Glomerular endothelial cell (primary cell): ENCODE results near the gene GRHL1. TPM values are rescaled to one million over a fixed set of nuclear protein-coding genes. Genes with fewer than 3 reads are reported as not detected.

Experiments used
- DNase-seq: peaks from one replicate; pipeline ENCODE4 v3.0.0-alpha.2; 2011; ENCODE audit warnings: low read depth, low spot score; ENCODE audit errors: extremely low read depth
- total RNA-seq: library from RNA; depleted of rRNA; stranded (reverse); fragments of >200 nt; gene quantifications from 2 replicates; pipeline ENCODE4 v1.2.3, GENCODE V29; 2015

GRHL1 gene
- total RNA-seq, 1 donor from 2014 or later, result 0.82 TPM

DNA sequence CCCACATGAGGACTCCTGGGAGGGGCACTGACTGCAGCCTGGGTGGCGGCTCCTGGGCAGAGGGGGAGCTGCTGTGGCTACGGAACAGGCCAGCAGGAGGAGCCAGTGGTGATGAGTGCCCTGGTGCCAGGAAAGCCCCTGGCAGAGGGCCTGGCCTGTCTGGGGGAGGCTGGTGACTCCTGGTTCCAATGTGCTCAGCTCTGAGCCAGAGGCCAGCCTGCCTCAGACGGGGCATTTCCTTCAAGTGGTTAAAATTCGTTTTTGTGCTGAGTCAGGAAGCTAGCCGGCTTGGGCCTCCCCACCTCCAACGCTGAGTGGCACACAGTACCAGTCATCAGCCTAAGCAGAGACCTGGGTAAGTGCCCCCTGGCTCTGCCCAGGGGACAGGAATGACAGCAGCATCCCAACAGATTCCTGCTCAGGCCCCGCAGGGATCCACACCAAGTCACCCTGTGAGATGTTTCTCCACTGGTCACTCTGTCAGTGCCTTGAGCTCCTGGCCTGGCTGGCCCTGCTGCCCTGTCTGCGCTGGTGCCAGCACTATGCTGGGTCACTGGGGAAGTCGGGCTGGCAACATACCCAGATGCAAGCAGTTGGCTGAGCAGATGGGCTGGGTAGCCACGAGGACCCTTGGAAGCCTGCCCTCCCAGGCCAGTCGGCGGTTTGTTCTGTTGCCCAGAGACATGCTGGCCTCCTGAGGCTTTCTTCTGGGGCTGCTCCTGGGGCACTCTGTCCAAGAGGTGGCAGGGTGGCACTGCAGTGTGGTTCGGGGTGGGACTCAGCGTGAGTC, 84.8 kb downstream of the GRHL1 start:
- no peak for DNase-seq

DNA sequence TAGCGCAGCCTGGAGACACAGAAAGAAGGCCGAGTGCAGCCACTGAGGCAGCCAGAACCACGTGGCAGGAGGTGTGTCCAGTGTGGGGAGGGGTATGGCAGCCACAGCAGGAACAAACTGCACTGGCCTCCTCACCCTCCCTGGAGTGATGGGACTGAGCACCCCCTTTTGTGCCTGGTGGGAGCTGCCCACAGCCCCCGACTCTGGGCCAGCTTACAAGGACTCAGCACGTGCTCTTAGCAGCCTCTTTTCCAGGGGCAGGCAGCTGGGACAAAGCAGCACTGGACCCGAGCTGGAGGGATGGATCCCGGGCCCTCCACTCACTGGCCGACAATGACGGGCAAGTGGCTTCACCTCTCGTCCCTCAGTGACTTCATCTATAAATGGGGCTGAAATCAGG, 86.6 kb downstream of the GRHL1 start:
- DNase-seq, result no peak

DNA sequence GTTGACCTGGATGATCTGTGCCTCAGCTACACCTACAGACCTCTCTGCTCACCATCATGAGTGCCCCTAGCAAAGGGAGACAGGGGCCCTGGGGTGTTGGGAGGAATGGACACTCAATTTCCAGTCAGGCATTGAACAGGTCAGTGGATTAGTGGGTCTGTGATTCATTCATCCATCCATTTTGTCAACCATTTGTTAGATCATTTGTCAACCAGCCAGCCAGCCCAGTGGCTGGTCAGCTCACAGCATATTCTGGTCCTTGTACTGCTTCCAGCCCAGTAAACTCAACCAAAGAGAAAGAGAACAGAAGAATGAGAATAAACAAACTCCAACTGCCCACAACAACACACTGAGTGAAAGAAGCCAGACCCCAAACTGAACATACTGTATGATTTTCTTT, 87.2 kb downstream of the GRHL1 start:
- no peak for DNase-seq

DNA sequence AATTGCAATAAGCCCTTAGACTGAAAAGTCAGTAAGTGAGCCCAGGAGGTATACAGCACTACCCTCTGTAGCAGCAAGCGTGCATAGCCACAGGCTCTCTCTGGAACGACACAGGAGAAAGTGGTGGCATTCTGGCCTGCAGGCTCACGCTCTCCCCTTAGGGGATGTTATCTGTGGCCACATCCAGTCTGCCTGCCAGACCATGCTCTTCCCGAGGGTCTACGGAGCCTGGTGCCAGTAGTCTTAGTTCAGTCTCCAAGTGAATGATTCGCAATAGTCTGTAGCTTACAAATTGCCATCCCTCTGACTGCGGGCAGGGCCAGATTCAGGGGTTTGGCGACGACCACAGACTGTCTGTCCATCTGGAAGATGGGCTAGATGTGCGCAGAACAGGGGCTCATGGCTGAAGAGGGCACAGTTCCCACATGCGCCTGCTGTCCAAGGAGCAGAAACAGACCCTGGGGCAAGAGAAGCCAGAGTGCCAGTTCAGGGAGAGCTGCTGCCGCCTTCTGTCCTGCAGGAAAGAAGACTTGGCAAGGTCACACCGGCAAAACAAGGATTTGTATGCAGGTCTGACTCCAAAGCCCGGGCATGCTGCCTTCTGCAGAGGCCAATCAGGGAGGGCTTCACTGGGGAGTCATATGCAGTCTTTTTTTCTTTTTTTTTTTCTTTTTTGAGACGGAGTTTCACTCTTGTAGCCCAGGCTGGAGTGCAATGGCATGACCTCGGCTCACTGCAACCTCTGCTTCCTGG, 88.3 kb downstream of the GRHL1 start:
- no peak for DNase-seq

DNA sequence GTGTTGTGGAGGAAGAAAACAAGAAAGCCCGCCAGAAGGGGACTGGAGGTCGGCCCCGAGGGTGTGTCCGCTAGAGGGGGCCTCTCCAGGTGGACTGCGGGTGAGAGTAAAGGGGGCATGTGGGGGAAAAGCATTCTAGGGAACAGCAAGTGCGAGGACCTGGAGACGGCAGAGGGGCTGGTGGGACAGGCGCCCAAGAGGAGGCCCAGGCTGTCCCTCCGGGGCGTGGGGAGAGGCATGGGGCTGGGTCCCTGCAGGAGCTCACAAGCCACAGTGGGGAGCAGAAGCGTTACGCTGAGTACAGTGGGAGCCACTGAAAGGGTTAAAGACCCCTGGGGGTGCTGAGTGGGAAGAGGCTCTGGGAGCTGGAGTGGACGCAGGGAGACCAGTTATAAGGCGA, 90.2 kb downstream of the GRHL1 start:
- no peak for DNase-seq

DNA sequence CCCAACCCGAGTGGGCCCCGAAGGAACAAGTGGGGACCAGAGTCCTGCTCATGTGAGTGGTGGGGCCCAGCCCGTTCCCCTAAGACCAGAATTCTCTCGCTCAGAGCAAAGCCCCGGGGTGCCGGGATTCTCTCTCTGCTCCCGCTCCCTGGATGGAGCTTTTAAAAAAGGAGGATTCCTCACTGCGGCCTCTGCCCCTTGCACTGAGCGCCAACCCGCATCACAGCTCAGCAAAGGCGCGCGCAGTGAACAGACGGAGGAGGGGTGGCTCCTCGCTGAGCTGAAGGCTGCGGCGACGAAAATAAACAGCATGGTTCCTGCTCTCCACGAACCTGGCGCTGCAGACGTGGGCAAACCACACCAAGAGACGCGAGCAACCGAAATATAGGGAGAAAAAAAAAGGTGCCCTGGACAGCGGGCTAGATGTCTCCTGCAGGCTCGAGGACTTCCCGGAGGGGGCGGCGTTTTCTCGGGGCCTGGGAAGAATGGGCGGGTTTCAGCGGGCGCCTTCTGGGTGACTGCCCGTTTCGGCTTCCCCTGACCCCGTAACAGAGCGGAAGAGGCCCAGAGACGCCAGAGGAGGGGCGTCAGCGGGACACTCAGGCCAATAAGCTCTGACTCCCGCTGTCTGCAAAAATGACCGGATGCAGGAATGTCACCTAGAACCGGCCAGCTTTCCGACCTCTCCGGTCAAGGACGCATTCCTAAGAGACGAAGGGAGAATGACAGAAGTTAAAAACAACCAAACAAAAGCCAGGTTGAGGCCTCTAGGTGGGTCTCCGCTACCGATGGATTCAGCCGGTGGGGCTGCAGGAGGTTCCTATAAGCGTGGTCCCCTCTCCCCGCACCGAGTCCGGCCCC, 91.0 kb downstream of the GRHL1 start:
- DNase-seq, result peak; percentile 23

DNA sequence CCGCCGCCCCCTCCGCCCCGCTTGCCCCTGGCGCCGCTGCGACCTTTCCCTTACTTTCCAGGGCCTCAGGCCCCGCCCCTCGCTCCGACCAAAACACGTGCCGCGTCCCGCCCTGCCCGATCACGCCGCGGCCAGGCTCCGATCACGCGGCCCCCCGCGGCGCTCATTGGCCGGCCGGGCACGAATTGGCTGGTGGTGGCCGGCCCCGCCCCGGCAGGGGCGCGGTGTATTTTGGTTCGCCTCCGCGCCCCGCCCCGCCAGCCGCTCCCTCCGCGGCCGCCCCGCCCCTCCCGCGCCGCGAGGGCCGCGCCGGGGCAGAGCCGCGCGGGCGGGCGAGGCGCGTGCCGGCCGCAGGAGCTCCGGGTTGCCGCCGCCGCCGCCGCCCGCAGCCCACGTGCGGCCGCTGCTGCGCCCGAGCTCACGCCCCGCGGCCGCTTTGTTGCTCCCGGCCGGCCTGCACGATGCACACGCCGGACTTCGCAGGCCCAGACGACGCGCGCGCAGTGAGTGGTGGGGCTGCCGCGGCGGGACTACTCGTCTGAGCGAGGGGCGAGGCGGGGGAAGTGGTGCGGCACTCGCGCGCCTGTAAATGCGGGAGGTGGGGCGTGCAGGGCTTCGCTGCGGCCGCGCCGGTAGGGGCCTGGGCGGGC, 91.9 kb downstream of the GRHL1 start, which contains the start of gene KLF11:
Gene KLF11 (plus strand): TSS at position 295 of the 650 bp plus-strand sequence. CDS start 167 bp downstream, at position 462.
- DNase-seq, result no peak

DNA sequence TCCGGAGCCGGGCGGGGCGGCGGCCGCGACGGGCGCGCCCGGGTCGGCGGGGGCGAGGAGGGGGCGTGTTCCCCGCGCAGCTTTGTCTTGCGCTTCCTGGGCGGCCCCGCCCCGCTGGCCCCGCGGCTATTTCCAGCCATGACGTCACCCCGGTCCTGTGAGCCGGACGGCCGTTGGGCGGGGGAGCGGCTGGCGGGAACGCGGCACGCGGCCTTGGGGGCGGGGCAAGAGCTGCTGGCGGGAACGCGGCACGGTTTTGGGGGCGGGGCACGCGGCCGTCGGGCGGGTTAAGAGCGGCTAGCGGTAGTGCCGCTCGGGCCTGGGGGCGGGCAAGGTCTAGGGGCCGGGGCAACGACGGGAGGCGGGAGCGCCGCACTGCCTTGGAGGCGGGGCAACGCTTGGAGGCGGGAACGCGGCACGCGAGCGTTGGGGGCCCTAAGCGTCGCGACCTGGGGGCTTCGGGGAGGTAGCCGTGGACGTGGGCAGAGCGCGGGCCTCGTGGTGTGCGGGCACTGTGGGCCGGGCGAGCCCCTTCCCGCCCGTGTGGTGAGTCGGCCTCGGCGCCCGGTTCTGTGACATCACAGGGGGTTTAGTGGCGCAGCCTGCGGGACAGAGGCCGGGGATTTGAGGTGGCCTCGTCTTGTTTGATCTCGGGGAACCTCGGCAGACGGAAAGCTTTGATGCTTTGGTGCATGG, 92.6 kb downstream of the GRHL1 start:
- no peak for DNase-seq

DNA sequence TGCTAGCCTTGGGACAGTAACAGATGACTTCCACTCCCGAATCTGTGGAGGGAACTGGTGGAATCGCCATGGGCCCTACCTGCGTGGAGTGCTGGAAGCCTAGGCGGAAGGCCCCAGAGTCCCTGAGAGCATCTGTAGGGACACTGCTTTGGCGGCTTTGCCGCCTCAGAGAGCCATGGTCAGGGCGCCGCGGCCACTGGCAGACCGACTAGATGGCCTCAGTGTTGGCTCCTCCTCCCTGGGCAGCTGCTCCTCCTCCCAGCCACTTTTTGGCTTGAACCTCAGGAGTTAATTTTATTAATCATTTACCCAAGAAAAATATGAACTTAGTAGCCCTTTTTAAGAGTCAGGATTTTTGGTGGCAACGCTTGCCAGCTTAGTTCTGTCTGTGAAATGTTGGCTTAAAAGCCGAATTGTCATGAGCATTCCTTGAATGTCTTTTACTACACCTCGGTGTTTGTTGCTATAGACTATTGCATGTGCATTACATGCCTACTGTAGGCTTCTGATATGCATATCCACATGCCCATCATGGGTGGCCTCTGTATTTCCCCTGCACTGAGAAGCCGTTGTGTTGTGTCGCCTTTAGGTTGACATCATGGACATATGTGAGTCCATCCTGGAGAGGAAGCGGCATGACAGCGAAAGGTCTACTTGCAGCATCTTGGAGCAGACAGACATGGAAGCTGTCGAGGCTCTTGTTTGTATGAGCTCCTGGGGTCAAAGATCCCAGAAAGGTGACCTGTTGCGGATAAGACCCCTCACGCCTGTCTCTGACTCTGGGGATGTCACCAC, 94.3 kb downstream of the GRHL1 start:
- no peak for DNase-seq

DNA sequence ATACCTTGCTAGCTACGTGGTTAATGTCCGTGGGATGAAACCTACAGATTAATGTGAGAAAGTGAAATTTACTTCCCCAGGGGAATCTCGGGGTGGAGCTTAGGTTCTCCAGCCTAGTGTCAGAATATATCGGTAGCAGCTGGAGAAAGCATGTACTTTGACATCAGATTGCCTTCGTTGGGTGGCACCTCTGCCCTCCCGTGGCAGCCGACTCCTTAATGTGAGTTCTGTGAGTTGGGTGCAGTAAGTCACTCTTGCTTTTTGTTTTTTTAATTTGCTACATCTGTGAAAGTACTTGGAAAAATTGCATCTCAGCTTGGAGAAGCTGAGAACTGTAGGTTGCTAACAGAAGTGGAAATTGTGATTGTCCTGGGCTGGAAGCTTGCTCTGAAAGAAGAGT, 95.4 kb downstream of the GRHL1 start:
- DNase-seq, result no peak

DNA sequence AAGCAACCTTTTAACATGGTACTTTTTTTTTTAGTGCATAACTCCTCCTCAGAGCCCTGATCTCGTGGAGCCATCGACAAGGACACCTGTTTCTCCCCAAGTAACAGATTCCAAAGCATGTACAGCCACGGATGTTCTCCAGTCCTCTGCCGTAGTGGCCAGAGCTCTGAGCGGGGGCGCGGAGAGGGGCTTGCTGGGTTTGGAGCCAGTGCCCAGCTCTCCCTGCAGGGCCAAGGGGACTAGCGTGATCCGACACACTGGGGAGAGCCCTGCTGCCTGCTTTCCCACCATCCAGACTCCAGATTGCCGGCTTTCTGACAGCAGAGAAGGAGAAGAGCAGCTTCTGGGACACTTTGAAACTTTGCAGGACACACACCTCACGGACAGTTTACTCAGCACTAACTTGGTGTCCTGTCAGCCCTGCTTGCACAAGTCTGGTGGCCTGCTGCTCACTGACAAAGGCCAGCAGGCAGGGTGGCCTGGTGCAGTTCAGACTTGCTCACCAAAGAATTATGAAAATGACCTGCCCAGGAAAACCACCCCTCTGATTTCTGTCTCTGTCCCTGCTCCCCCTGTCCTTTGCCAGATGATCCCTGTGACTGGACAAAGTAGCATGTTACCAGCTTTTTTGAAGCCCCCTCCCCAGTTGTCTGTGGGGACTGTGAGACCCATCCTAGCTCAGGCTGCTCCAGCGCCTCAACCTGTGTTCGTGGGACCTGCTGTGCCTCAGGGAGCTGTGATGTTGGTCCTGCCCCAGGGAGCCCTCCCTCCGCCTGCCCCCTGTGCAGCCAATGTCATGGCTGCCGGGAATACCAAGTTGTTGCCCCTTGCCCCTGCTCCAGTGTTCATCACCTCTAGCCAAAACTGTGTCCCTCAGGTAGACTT, 96.4 kb downstream of the GRHL1 start:
- no peak for DNase-seq

DNA sequence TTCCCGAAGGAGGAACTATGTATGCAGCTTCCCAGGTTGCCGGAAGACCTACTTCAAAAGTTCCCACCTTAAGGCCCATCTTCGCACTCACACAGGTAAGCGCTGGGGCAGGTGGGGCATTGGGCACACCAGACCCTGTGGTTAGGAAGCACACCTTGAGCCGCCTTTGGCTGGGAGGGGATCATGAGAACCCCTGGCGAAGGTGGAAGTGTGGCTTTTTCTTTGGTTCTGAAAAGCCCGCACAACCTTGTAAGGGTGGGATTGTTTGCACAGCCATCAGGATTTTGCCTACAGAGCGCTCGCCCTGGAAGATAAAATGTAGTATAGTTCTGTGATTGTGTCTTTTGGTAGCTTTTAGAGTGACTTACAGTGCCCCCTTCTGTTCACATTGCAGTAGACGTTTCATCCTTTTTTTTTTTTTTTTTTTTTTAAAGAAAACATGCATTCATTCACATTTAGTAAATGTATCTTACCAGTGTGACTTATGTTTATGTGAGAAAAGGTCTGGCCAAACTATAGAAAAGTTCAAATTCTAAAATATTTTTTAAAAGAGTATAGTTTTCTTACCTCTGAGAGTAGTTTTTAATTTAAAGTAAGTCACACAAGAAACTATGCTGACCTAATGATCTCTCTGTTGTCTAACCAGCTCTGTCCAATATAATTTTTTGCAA, 97.1 kb downstream of the GRHL1 start:
- no peak for DNase-seq

Other genes starting within 250 kb of the GRHL1 start
- 8.5 and 14.4 TPM in 2 replicates for gene TAF1B, start 108.2 kb upstream of the GRHL1 start, total RNA-seq
- gene KLF11, start 91.9 kb downstream of the GRHL1 start, total RNA-seq, result 6.3 and 6.6 TPM in 2 replicates
- gene CYS1, start 128.7 kb downstream of the GRHL1 start, total RNA-seq, result 0.12 and 1.1 TPM in 2 replicates
- 21.4 and 26.1 TPM in 2 replicates for gene RRM2, start 171.0 kb downstream of the GRHL1 start, total RNA-seq